ENCODE results near the gene ZNF74. TPM values are rescaled to one million over a fixed set of nuclear protein-coding genes. Genes with fewer than 3 reads are reported as not detected.
"Not testable (repeated sequence)": the region's sequence is repeated elsewhere in the genome, so short reads cannot be mapped to it uniquely, and the experiment has no call there.

ZNF74 gene
- total RNA-seq, 1 donor = 10.8 TPM

- no peak overlapping the region for H3K4me3 ChIP-seq (ENCODE audit: low read depth, low read length)
- DNase-seq (ENCODE audit: low read depth) = no peak
- TF ChIP-seq CTCF (IDR thresholded peaks at IDR 0.05; ENCODE audit: insufficient read depth, low read depth, low read length) = no peak
These were observed 11.5 kb downstream of the ZNF74 start for GRCh38 chr22:20405291-20405930.

- no peak for TF ChIP-seq CTCF (IDR thresholded peaks at IDR 0.05; ENCODE audit: insufficient read depth, low read depth, low read length)
- no peak for DNase-seq (ENCODE audit: low read depth)
These were observed 12.2 kb downstream of the ZNF74 start for GRCh38 chr22:20405931-20406685.

GRCh38 chr22:20406686-20407408 is 12.9 kb downstream of the ZNF74 start:
- no peak overlapping the region for H3K4me3 ChIP-seq (ENCODE audit: low read depth, low read length)
- no peak for TF ChIP-seq CTCF (IDR thresholded peaks at IDR 0.05; ENCODE audit: insufficient read depth, low read depth, low read length)
- DNase-seq (ENCODE audit: low read depth) = no peak

More at GRCh38 chr22:20405931-20406685, 12.2 kb downstream of the ZNF74 start:
- no peak overlapping the region for H3K4me3 ChIP-seq (ENCODE audit: low read depth, low read length)

- TF ChIP-seq CTCF (IDR thresholded peaks at IDR 0.05; ENCODE audit: insufficient read depth, low read depth, low read length) = no peak
- H3K4me3 ChIP-seq (ENCODE audit: low read depth, low read length) = no peak overlapping the region
- no peak for DNase-seq (ENCODE audit: low read depth)
These were observed 13.9 kb downstream of the ZNF74 start for GRCh38 chr22:20407829-20408228.

GRCh38 chr22:20408891-20409290 is 14.9 kb downstream of the ZNF74 start:
- H3K4me3 ChIP-seq (ENCODE audit: low read depth, low read length) = no peak overlapping the region
- DNase-seq (ENCODE audit: low read depth) = no peak
- no peak for TF ChIP-seq CTCF (IDR thresholded peaks at IDR 0.05; ENCODE audit: insufficient read depth, low read depth, low read length)

- DNase-seq (ENCODE audit: low read depth) = not testable (repeated sequence)
These were observed 15.4 kb downstream of the ZNF74 start for GRCh38 chr22:20409385-20409784.

More at GRCh38 chr22:20409385-20409784, 15.4 kb downstream of the ZNF74 start:
- H3K4me3 ChIP-seq (ENCODE audit: low read depth, low read length) = not testable (repeated sequence)

All from fibroblast of villous mesenchyme (primary cell).